Esophagus (tissue), 2 donors: ENCODE results near the gene TNIK. TPM values are rescaled to one million over a fixed set of nuclear protein-coding genes. Genes with fewer than 3 reads are reported as not detected.
"Not testable (repeated sequence)": the region's sequence is repeated elsewhere in the genome, so short reads cannot be mapped to it uniquely, and the experiment has no call there.

Experiments
- H3K27ac ChIP-seq, 2 donors: one replicate each; pipeline ENCODE4 v1.5.1; 2013; ENCODE audit warnings: low read depth in 2 of 2, mild to moderate bottlenecking in 2 of 2, inconsistent platforms in 1 of 2, low read length in 1 of 2, moderate library complexity in 1 of 2
- H3K27me3 ChIP-seq, 2 donors: one replicate each; pipeline ENCODE4 v1.6.1; 2013; ENCODE audit warnings: low read length in 2 of 2, control low read depth in 1 of 2, mild to moderate bottlenecking in 1 of 2; ENCODE audit not compliant: insufficient read depth in 2 of 2, control insufficient read depth in 1 of 2
- H3K36me3 ChIP-seq, 2 donors: one replicate each; pipeline ENCODE4 v1.6.1; 2013; ENCODE audit warnings: low read length in 1 of 2; ENCODE audit not compliant: control insufficient read depth in 2 of 2, insufficient read depth in 2 of 2
- H3K4me1 ChIP-seq, 2 donors: one replicate each; pipeline ENCODE4 v1.6.1; 2013; ENCODE audit warnings: low read length in 1 of 2; ENCODE audit not compliant: control insufficient read depth in 2 of 2, insufficient read depth in 2 of 2
- H3K4me3 ChIP-seq, 2 donors: one replicate each; pipeline ENCODE4 v1.5.1; 2013; ENCODE audit warnings: low read length in 2 of 2, mild to moderate bottlenecking in 2 of 2, low read depth in 1 of 2, moderate library complexity in 1 of 2
- H3K9me3 ChIP-seq, 2 donors: one replicate each; pipeline ENCODE4 v1.6.1; 2013; ENCODE audit warnings: mild to moderate bottlenecking in 2 of 2, low read depth in 1 of 2, low read length in 1 of 2, moderate library complexity in 1 of 2; ENCODE audit not compliant: control insufficient read depth in 2 of 2, insufficient read depth in 1 of 2
- WGBS, 2 donors: extraction: QIAGEN DNeasy Blood & Tissue Kit; methylation state at CpG; one replicate each; pipeline ENCODE4 v1.1.7; 2013; 5-methylcytosine and 5-hydroxymethylcytosine counted together
- polyA plus RNA-seq, 2 donors: library from polyadenylated mRNA; stranded (reverse); fragments of 200-250 nt; gene quantifications; one replicate each; pipeline ENCODE4 v1.2.3, GENCODE V29; 2013
- donor health status: healthy with polysubstance abuse.
- donor health status: Bipolar disorder and iron deficiency.

Gene TNIK
- polyA plus RNA-seq, 2 donors, result 2.2 to 3.2 TPM

DNA sequence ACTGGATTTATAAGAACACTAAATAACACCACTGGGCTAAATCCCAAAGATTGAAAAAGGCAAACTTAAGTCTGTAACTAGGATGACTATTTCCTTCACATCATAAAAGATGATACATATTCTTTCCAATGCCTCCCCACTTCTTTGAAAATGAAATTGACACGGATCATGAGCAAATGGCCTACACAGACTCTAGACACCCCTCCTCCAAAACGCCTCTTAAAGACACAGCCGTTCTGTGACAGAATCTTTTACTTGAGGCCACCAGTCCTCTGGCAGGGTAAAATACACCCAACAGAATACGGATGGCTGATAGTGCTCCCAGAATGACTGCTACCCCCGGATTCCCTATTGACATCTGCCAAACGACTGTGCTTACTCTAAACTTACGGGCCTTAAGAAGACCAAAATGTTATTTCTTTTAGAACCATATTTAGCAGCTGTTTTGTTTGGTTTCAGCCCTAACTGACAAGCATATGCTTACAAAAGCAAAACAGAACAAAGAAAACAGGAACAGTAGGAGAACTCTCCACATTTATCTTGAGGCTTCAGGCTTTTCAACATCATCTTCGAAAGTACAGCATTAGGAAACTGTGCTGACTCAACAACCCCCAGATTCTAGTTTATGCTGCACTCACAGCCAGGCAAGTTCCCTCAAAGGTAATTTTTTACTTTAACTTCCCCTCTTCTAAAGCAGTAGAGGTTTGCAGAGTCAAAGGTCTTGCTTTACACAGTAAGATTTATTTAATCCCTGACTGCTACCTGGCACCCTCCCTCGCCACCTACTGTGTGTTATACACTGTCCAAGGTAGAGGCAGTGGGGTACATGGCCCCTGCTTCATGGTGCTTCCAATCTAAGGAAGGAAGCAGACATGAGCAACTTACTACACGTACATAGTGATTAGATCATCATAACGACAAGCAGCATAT, 84.3 kb downstream of the TNIK start:
- no peaks in the 10 kb centered on the region for H3K36me3 ChIP-seq
- 72 to 75% methylated on average over 11 of the region's 11 CpGs for WGBS, 2 donors
- no peak overlapping the region for H3K27ac ChIP-seq
- H3K4me3 ChIP-seq, result no peak overlapping the region
- H3K9me3 ChIP-seq, result no peaks in the 10 kb centered on the region
- no peaks in the 10 kb centered on the region for H3K4me1 ChIP-seq
- H3K27me3 ChIP-seq, result no peaks in the 10 kb centered on the region

DNA sequence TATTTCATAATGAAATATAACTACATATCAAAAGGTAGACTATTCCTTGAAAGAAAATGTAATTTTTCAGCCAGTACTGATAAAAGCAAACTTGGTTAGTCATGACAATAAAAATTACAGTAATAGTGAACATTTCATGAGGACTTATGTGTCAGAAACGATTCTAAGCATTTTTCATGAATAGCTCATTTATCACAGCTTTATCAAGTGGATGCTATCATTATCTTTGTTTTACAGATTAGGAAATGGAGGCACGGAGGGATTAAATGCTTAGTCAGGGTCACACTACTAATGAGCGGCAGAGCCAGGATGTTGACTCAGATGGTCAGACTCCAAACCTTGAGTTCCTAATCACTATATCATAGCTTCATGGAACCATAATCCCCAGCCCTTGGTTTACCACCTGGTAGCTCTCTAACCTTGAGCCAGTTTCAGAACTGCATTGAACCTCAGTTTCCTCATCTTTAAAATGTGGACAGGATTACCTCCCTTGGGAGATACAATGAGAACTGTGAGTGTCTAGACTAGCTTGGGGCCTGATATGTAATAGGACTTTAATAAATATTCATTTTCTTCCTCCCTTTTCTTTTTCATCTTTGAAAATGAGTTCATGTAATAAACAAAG, 85.4 kb downstream of the TNIK start:
- 50 to 53% methylated on average over 3 of the region's 3 CpGs for WGBS, 2 donors
- Histone ChIP-seq H3K36me3 (no peaks in the 10 kb centered on the region), H3K9me3 (no peaks in the 10 kb centered on the region), H3K4me3 (no peak overlapping the region), H3K27ac (no peak overlapping the region), H3K27me3 (no peaks in the 10 kb centered on the region), H3K4me1 (no peaks in the 10 kb centered on the region)

DNA sequence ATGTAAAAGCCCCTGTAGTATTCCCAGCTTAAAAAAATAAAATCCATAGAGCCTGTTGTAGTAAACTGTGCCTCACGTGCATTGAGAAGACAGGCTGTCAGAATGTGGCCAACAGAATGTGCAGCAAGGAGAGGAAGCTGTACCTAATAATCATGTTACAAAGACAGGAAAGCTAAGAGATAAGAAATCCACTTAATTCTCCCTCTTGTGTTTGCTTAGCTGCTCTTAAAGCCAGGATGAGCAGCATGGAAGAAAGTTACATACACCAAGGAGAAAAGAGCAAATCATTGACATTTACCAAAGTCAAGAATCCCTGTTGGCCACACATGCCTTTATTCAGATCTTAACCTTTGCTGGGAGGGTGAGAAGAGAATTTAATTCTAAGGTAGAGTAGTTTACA, 85.9 kb downstream of the TNIK start:
- H3K27me3 ChIP-seq, result no peaks in the 10 kb centered on the region
- no peak overlapping the region for H3K27ac ChIP-seq
- WGBS, 2 donors, result 54 to 66% methylated on average over 1 of the region's 1 CpG
- H3K36me3 ChIP-seq, result no peaks in the 10 kb centered on the region
- H3K4me1 ChIP-seq, result no peaks in the 10 kb centered on the region
- no peak overlapping the region for H3K4me3 ChIP-seq
- no peaks in the 10 kb centered on the region for H3K9me3 ChIP-seq

DNA sequence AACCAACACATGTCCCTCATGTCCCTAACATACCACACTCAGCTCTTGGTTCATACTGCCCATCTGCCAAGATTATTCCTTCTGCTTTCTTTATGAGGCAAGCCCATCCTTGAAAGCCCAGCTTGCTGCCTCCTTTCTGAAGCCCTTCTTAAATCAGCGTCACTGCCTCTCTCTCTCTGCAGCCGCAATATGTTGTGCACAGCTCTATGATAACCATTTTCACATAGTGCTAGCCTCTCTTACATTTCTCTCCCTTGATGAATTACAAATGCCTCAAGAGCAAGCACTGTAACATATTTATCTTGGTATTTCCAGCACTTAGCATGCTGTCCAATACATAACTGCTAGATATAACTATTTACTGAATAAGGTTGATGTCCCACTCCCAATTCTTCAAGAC, 86.5 kb downstream of the TNIK start:
- no peaks in the 10 kb centered on the region for H3K9me3 ChIP-seq
- no peaks in the 10 kb centered on the region for H3K36me3 ChIP-seq
- 94 to 95% methylated on average over 2 of the region's 2 CpGs for WGBS, 2 donors
- H3K27me3 ChIP-seq, result no peaks in the 10 kb centered on the region
- no peak overlapping the region for H3K27ac ChIP-seq
- no peak overlapping the region for H3K4me3 ChIP-seq
- H3K4me1 ChIP-seq, result no peaks in the 10 kb centered on the region

DNA sequence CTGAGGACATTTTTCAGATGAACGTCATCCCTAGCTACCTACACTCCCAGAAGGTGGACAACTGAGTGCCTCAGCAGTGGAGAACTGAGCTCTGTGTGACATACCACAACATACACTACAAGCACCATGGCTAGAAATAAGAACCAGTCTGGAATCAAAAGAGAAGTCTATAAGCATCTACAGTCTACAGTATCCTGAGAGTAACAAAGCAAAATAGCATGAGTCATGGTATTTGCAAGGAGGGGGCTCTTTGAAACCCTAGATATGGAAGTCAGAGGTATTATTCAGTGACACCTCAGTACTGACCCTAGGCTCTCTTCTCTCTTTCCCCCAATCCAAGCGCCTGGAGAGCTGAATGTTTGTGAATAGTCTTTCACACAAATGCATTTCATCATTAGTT, 87.5 kb downstream of the TNIK start:
- H3K4me3 ChIP-seq, result no peak overlapping the region
- no peaks in the 10 kb centered on the region for H3K4me1 ChIP-seq
- WGBS, 2 donors, result 89 to 95% methylated on average over 2 of the region's 2 CpGs
- H3K27me3 ChIP-seq, result no peaks in the 10 kb centered on the region
- no peaks in the 10 kb centered on the region for H3K36me3 ChIP-seq
- no peak overlapping the region for H3K27ac ChIP-seq
- no peaks in the 10 kb centered on the region for H3K9me3 ChIP-seq

DNA sequence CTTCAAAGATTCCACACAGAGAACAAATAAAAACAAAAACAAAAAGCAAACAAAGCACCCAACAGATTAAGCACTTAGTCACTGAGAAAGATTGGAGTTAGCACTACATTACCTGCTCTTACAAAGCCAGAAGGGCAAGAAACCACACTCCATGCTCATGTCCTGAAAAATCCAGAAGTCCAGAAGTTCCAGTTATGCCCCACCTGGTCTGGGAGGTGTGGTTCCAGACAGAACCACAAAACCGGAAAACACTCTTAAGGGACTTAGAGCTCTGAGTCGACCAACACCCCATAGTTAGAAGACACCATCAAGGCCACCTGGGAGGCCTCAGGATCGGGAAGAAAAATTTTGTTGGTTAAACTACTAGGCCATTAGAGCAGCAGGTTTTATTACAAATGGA, 88.9 kb downstream of the TNIK start:
- WGBS, 2 donors, result 71 to 72% methylated on average over 3 of the region's 3 CpGs
- Histone ChIP-seq H3K4me3 (no peak overlapping the region), H3K27me3 (no peaks in the 10 kb centered on the region), H3K4me1 (no peaks in the 10 kb centered on the region), H3K36me3 (no peaks in the 10 kb centered on the region), H3K27ac (no peak overlapping the region), H3K9me3 (no peaks in the 10 kb centered on the region)

DNA sequence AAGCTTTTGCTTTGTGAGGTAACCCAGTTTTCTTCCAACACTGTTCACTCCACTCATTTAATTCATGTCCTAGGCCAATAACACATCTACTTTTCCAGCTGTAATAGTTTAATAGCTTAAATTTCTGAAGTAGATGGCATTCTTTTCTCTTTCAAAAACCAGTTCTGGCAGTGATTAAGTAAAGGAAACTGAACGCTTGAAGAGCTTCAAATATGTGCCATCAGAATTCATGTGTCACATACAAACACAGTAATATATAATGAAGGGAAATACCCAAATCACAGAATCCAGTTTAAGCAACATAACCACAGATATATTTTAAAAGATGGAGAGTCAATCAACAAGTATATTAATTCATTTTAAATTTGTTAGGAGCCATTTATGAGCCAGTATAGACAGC, 91.0 kb downstream of the TNIK start:
- no peaks in the 10 kb centered on the region for H3K36me3 ChIP-seq
- no peaks in the 10 kb centered on the region for H3K4me1 ChIP-seq
- H3K4me3 ChIP-seq, result no peak overlapping the region
- H3K27me3 ChIP-seq, result no peaks in the 10 kb centered on the region
- H3K27ac ChIP-seq, result no peak overlapping the region
- 52 to 67% methylated on average over 1 of the region's 1 CpG for WGBS, 2 donors
- no peaks in the 10 kb centered on the region for H3K9me3 ChIP-seq

DNA sequence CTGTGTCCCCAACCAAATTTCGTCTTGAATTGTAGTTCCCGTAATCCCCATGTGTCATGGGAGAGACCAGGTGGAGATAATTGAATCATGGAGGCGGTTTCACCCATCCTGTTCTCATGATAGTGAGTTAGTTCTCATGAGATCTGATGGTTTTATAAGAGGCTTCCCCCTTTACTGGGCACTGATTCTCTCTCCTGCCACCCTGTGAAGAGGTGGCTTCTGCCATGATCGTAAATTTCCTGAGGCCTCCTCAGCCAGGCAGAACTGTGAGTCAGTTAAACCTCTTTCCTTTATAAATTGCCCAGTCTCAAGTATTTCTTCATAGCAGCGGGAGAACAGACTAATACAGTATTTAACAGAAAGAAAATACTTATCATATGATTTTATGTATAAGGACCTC, 93.5 kb downstream of the TNIK start:
- H3K4me1 ChIP-seq, H3K27ac ChIP-seq, H3K27me3 ChIP-seq, H3K9me3 ChIP-seq, H3K36me3 ChIP-seq, H3K4me3 ChIP-seq: not testable (repeated sequence)
- WGBS, 2 donors, result 93% methylated on average over 5 of the region's 5 CpGs

DNA sequence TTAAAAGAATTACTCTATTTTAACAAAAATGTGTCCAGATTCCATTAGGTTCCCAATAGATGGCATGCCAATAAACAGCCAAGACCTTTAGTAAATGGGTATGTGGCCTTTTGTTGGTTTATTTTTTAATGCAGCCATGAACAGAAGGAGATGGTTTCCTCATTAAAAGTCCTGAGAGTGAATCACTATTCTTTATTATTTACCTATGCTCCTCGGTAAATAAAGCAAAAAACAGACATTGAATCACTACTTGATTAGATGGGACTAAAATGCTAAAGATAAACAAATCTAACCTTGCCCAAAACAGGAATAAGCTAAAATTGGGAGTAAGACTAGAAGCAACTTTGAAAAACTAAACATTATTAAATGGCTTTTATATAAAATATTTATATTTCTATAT, 94.2 kb downstream of the TNIK start:
- Histone ChIP-seq H3K36me3 (no peaks in the 10 kb centered on the region), H3K4me1 (no peaks in the 10 kb centered on the region), H3K9me3 (no peaks in the 10 kb centered on the region), H3K27ac (no peak overlapping the region), H3K4me3 (no peak overlapping the region), H3K27me3 (no peaks in the 10 kb centered on the region)
- 83 to 93% methylated on average over 1 of the region's 1 CpG for WGBS, 2 donors

DNA sequence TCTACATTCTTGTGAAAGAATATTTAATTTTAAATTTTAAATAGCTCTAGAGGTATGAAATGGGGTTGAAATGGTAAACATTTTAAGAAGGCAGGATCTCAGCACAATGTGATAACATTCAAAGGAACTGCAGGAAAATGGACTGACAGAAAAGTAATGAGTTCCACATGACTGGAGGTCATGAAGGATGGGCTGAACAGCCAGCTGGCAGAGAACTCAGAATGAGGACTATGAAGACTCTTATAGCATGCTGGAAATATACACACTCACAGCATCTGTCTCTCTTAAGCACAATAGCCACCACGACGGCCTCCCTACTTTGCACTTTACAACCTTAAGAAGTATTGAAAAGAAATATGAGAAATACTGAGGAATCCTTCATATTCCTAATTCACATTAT, 94.7 kb downstream of the TNIK start:
- WGBS, 2 donors, result 60 to 84% methylated on average over 2 of the region's 2 CpGs
- H3K27me3 ChIP-seq, result no peaks in the 10 kb centered on the region
- no peak overlapping the region for H3K27ac ChIP-seq
- no peaks in the 10 kb centered on the region for H3K36me3 ChIP-seq
- no peaks in the 10 kb centered on the region for H3K9me3 ChIP-seq
- no peaks in the 10 kb centered on the region for H3K4me1 ChIP-seq
- no peak overlapping the region for H3K4me3 ChIP-seq
